22Rv1 (cell line): Measurements from ENCODE around the gene ASIC3.

Experiments used
- H3K27ac ChIP-seq: fragments of 450-650 bp; 2 replicates; pipeline ENCODE4 v1.5.1; 2017
- CTCF ChIP-seq: fragments of 450-650 bp; IDR thresholded peaks from 2 replicates; pipeline ENCODE4 v1.5.1; 2017; ENCODE audit warnings: mild to moderate bottlenecking
- ZFX ChIP-seq: fragments of 450-650 bp; IDR thresholded peaks from 2 replicates; pipeline ENCODE4 v1.6.1; 2017; ENCODE audit warnings: antibody characterized with exemption, borderline replicate concordance

The ASIC3 gene

GRCh38 chr7:151045262-151045661 is 3.1 kb upstream of the ASIC3 start:
- H3K27ac ChIP-seq = no peak overlapping the region
- no peak for TF ChIP-seq CTCF

- TF ChIP-seq CTCF = no peak
- no peak for TF ChIP-seq ZFX
- no peak overlapping the region for H3K27ac ChIP-seq
Observed at GRCh38 chr7:151045967-151046366, 2.4 kb upstream of the ASIC3 start.

GRCh38 chr7:151046603-151047573 is 1.4 kb upstream of the ASIC3 start:
- H3K27ac ChIP-seq = peak overlapping the region; percentile 33; the same call in 1 of the 2 replicates

GRCh38 chr7:151048911-151049463 is 656 bp downstream of the ASIC3 start:
- TF ChIP-seq CTCF (no peak), ZFX (no peak)
- H3K27ac ChIP-seq = no peak overlapping the region

More at GRCh38 chr7:151046603-151047573, 1.4 kb upstream of the ASIC3 start:
- TF ChIP-seq ZFX (no peak), CTCF (no peak)

GRCh38 chr7:151051108-151051507 is 2.8 kb downstream of the ASIC3 start:
- TF ChIP-seq CTCF (no peak), ZFX (no peak)
- no peak overlapping the region for H3K27ac ChIP-seq

GRCh38 chr7:151053096-151053495 is 4.8 kb downstream of the ASIC3 start:
- TF ChIP-seq ZFX (no peak), CTCF (no peak)
- H3K27ac ChIP-seq = no peak overlapping the region

- no peak overlapping the region for H3K27ac ChIP-seq
- TF ChIP-seq CTCF (no peak), ZFX (no peak)
Observed at GRCh38 chr7:151053751-151054150, 5.4 kb downstream of the ASIC3 start.
